Esophagus squamous epithelium (tissue), 4 donors: ENCODE measurements around the gene CACNB2.

ENCODE experiments used
- POLR2A ChIP-seq, 4 donors: fragments of 450-650 bp; IDR thresholded peaks; one replicate each; pipeline ENCODE4 v1.6.1; 2017; ENCODE audit warnings: antibody characterized with exemption in 4 of 4, mild to moderate bottlenecking in 4 of 4, moderate library complexity in 3 of 4
- TF ChIP-seq, protein P1 (sequence below), 6 experiments: fragments of 450-650 bp in 4 of 6; fragments of 200-600 bp in 2 of 6; sonication (generic) in 2 of 6; IDR thresholded peaks; one replicate each; pipeline ENCODE4 v1.5.1; 2016 to 2019; ENCODE audit warnings: antibody characterized with exemption in 6 of 6, mild to moderate bottlenecking in 4 of 6, moderate library complexity in 4 of 6

- TF ChIP-seq, protein P1, sequence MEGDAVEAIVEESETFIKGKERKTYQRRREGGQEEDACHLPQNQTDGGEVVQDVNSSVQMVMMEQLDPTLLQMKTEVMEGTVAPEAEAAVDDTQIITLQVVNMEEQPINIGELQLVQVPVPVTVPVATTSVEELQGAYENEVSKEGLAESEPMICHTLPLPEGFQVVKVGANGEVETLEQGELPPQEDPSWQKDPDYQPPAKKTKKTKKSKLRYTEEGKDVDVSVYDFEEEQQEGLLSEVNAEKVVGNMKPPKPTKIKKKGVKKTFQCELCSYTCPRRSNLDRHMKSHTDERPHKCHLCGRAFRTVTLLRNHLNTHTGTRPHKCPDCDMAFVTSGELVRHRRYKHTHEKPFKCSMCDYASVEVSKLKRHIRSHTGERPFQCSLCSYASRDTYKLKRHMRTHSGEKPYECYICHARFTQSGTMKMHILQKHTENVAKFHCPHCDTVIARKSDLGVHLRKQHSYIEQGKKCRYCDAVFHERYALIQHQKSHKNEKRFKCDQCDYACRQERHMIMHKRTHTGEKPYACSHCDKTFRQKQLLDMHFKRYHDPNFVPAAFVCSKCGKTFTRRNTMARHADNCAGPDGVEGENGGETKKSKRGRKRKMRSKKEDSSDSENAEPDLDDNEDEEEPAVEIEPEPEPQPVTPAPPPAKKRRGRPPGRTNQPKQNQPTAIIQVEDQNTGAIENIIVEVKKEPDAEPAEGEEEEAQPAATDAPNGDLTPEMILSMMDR (IDR thresholded peaks at IDR 0.05) = no peak
- no peak for TF ChIP-seq POLR2A (IDR thresholded peaks at IDR 0.05)
Observed at GRCh38 chr10:18308600-18308999, 168.4 kb downstream of the CACNB2 start.
